Endothelial cell of umbilical vein (primary cell): ENCODE measurements around the gene SSH3. TPM values are rescaled to one million over a fixed set of nuclear protein-coding genes. Genes with fewer than 3 reads are reported as not detected.

Source experiments
- BruUV-seq: library from RNA; stranded (reverse); fragments of 400-500 nt; replicated peaks from 2 replicates; lab custom pipeline; 2021; lab: Mats Ljungman, UMichigan
- CTCF ChIA-PET: fragments of 300-600, 350-600 bp; sonication (Branson Sonifier 250); formaldehyde crosslinking; loops from one replicate; lab custom pipeline; 2021; ENCODE audit warnings: antibody characterized with exemption, inconsistent platforms; lab: Charles Lee
- POLR2A ChIA-PET: fragments of 300-600, 350-600 bp; sonication (Branson Sonifier 250); formaldehyde crosslinking; loops from one replicate; lab custom pipeline; 2021; ENCODE audit warnings: antibody characterized with exemption, inconsistent platforms; lab: Charles Lee
- DNase-seq: peaks from one replicate; pipeline ENCODE4 v3.0.0-alpha.2; 2011; ENCODE audit warnings: low read depth, low spot score
- FAIRE-seq: peaks from 2 replicates; lab custom pipeline; 2011; peaks lifted over from hg19 to GRCh38; lab: Jason Lieb, UNC
- H2AFZ ChIP-seq: 2 replicates; pipeline ENCODE4 v1.6.0; 2012; ENCODE audit warnings: low read depth, low read length, control low read depth, inconsistent platforms
- H3K27ac ChIP-seq: 2 replicates; pipeline ENCODE4 v1.5.1; 2011; ENCODE audit warnings: low read depth, mild to moderate bottlenecking, control low read depth, low read length, moderate library complexity; ENCODE audit not compliant: insufficient read depth
- H3K27me3 ChIP-seq, 2 experiments: 2 replicates each; pipeline versions ENCODE4 v1.6.0 to v1.6.1; 2011; ENCODE audit warnings: low read length in 2 of 2, mixed read lengths in 1 of 2; ENCODE audit not compliant: control insufficient read depth in 2 of 2, insufficient read depth in 2 of 2
- H3K36me3 ChIP-seq, 2 experiments: 2 replicates in 1 of 2; 3 replicates in 1 of 2; pipeline ENCODE4 v1.5.1; 2011; ENCODE audit warnings: low read length in 2 of 2, mild to moderate bottlenecking in 1 of 2, moderate library complexity in 1 of 2; ENCODE audit not compliant: control insufficient read depth in 2 of 2, insufficient read depth in 2 of 2; ENCODE audit errors: extremely low read depth in 1 of 2
- H3K4me1 ChIP-seq: 3 replicates; pipeline ENCODE4 v1.5.1; 2011; ENCODE audit warnings: mild to moderate bottlenecking, low read length; ENCODE audit not compliant: control insufficient read depth, insufficient read depth; ENCODE audit errors: extremely low read depth
- H3K4me2 ChIP-seq: 2 replicates; pipeline ENCODE4 v1.6.1; 2011; ENCODE audit warnings: low read length, control low read depth, mixed read lengths; ENCODE audit not compliant: insufficient read depth
- H3K4me3 ChIP-seq, 3 experiments: fragments of 200-600 bp in 1 of 3; sonication (generic), shearing (Covaris generic) in 1 of 3; replicated peaks in 1 of 3; 2 replicates each; pipeline ENCODE4 v1.5.1; 2011 to 2016; ENCODE audit warnings: control low read depth in 3 of 3, low read length in 3 of 3, mild to moderate bottlenecking in 2 of 3, inconsistent platforms in 1 of 3, low read depth in 1 of 3, moderate library complexity in 1 of 3; ENCODE audit not compliant: insufficient read depth in 1 of 3
- H3K79me2 ChIP-seq: 2 replicates; pipeline ENCODE4 v1.6.0; 2012; ENCODE audit warnings: low read length, inconsistent platforms; ENCODE audit not compliant: control insufficient read depth, insufficient read depth
- H3K9ac ChIP-seq: replicated peaks from 2 replicates; pipeline ENCODE3; 2011; ENCODE audit warnings: low read length, control low read depth; ENCODE audit not compliant: insufficient read depth; ENCODE audit errors: extremely low read depth
- H3K9me1 ChIP-seq: replicated peaks from 3 replicates; pipeline ENCODE4 v1.6.0; 2011; ENCODE audit warnings: mild to moderate bottlenecking, low read length; ENCODE audit not compliant: control insufficient read depth, insufficient read depth; ENCODE audit errors: extremely low read depth
- H3K9me3 ChIP-seq: replicated peaks from 2 replicates; pipeline ENCODE4 v1.5.1; 2012; ENCODE audit warnings: low read length, inconsistent platforms; ENCODE audit not compliant: control insufficient read depth, insufficient read depth
- H4K20me1 ChIP-seq: replicated peaks from 2 replicates; pipeline ENCODE3; 2011; ENCODE audit warnings: mild to moderate bottlenecking, low read length; ENCODE audit not compliant: control insufficient read depth, insufficient read depth; ENCODE audit errors: extremely low read depth
- EZH2 ChIP-seq: IDR thresholded peaks from 2 replicates; pipeline ENCODE4 v1.6.1; 2012; ENCODE audit warnings: borderline replicate concordance, low read depth, mild to moderate bottlenecking, moderate library complexity, low read length, inconsistent platforms; ENCODE audit not compliant: severe bottlenecking
- FOS ChIP-seq: IDR thresholded peaks from 2 replicates; pipeline ENCODE4 v1.6.1; 2011; ENCODE audit warnings: mild to moderate bottlenecking, low read length, moderate library complexity, borderline replicate concordance; ENCODE audit not compliant: insufficient read depth
- GATA2 ChIP-seq: IDR thresholded peaks from 2 replicates; pipeline ENCODE4 v1.7.0; 2011; ENCODE audit warnings: low read depth, mild to moderate bottlenecking, moderate library complexity, mixed read lengths, low read length; ENCODE audit not compliant: insufficient read length, insufficient read depth
- JUN ChIP-seq: IDR thresholded peaks from 2 replicates; pipeline ENCODE4 v1.6.1; 2011; ENCODE audit warnings: borderline replicate concordance, low read depth; ENCODE audit not compliant: insufficient read length, insufficient read depth
- MYC ChIP-seq: IDR thresholded peaks from one replicate; pipeline ENCODE4 v1.6.1; 2011; ENCODE audit warnings: mild to moderate bottlenecking, low read depth, low read length
- POLR2A ChIP-seq: IDR thresholded peaks from 2 replicates; pipeline ENCODE4 v1.6.1; 2012; ENCODE audit warnings: low read depth, mild to moderate bottlenecking, control low read depth, low read length
- POLR2AphosphoS5 ChIP-seq: IDR thresholded peaks from 2 replicates; pipeline ENCODE4 v1.6.1; 2012; ENCODE audit warnings: low read depth, mild to moderate bottlenecking, control low read depth, low read length, moderate library complexity; ENCODE audit not compliant: insufficient read depth
- dilution Hi-C: fragments of 300-500 bp; cut with MboI; formaldehyde crosslinking; loops from one replicate; pipeline ENCODE4 v1.15.0; 2019; ENCODE audit warnings: low sequenced_read_pairs; ENCODE audit not compliant: extremely low pct_ligation_motif_present
- intact Hi-C: fragments of 100-400 bp; cut with micrococcal nuclease; formaldehyde crosslinking; loops from one replicate; pipeline ENCODE4 v1.10.0; 2022
- polyA plus RNA-seq, 4 experiments: library from polyadenylated mRNA; depleted of rRNA in 3 of 4; stranded (reverse) in 3 of 4; unstranded in 1 of 4; fragments of >200 nt; gene quantifications; 2 replicates each; pipeline versions ENCODE4 v1.2.1 to v1.2.3, GENCODE V29; 2011 to 2012; ENCODE audit warnings: missing spikeins in 1 of 4
- total RNA-seq: library from RNA; stranded (reverse); gene quantifications from 2 replicates; pipeline ENCODE4 v1.2.3, GENCODE V29; 2021
- TF ChIP-seq, protein P1 (sequence below), 2 donors: IDR thresholded peaks; 1 replicate in 1 of 2; 2 replicates in 1 of 2; pipeline ENCODE4 v1.5.1; 2011; ENCODE audit warnings: low read length in 2 of 2, mild to moderate bottlenecking in 2 of 2, moderate library complexity in 2 of 2, control low read depth in 1 of 2, inconsistent platforms in 1 of 2, low read depth in 1 of 2; ENCODE audit not compliant: insufficient read depth in 1 of 2; ENCODE audit errors: extremely low read depth in 1 of 2
- TF ChIP-seq, protein P2 (sequence below): IDR thresholded peaks from 2 replicates; pipeline ENCODE4 v1.6.1; 2011; ENCODE audit not compliant: insufficient read depth, insufficient read length

Gene SSH3
- total and polyA plus RNA-seq, 2 donors (not counting 3 experiments of a cell fraction or from before 2014, with no cell fraction given), result 14.3 to 16.5 TPM

GRCh38 chr11:67312187-67313021, 9.1 kb downstream of the SSH3 start:
- no peak overlapping the region for H3K27ac ChIP-seq
- POLR2A ChIA-PET, result no interaction called here
- dilution Hi-C loops, result no loop called here
- TF ChIP-seq FOS (no peak), GATA2 (no peak), MYC (no peak), JUN (no peak), EZH2 (no peak), POLR2AphosphoS5 (no peak), POLR2A (no peak)
- TF ChIP-seq, protein P1, sequence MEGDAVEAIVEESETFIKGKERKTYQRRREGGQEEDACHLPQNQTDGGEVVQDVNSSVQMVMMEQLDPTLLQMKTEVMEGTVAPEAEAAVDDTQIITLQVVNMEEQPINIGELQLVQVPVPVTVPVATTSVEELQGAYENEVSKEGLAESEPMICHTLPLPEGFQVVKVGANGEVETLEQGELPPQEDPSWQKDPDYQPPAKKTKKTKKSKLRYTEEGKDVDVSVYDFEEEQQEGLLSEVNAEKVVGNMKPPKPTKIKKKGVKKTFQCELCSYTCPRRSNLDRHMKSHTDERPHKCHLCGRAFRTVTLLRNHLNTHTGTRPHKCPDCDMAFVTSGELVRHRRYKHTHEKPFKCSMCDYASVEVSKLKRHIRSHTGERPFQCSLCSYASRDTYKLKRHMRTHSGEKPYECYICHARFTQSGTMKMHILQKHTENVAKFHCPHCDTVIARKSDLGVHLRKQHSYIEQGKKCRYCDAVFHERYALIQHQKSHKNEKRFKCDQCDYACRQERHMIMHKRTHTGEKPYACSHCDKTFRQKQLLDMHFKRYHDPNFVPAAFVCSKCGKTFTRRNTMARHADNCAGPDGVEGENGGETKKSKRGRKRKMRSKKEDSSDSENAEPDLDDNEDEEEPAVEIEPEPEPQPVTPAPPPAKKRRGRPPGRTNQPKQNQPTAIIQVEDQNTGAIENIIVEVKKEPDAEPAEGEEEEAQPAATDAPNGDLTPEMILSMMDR (IDR thresholded peaks at IDR 0.05; ENCODE audit: extremely low read depth in 1 of 2, insufficient read depth in 1 of 2, low read depth in 1 of 2, low read length in 2 of 2), result no peak
- TF ChIP-seq, protein P2, sequence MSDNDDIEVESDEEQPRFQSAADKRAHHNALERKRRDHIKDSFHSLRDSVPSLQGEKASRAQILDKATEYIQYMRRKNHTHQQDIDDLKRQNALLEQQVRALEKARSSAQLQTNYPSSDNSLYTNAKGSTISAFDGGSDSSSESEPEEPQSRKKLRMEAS, result no peak
- H3K79me2 ChIP-seq, result no peaks in the 10 kb centered on the region
- no peaks in the 10 kb centered on the region for H4K20me1 ChIP-seq
- no peak overlapping the region for H2AFZ ChIP-seq
- H3K4me2 ChIP-seq, result no peak overlapping the region
- FAIRE-seq, result no peak
- H3K9ac ChIP-seq, result no peak overlapping the region
- no peak overlapping the region for H3K4me3 ChIP-seq
- no peaks in the 10 kb centered on the region for H3K9me1 ChIP-seq
- BruUV-seq, result no TSS peak
- no peak for DNase-seq
- H3K9me3 ChIP-seq, result no peaks in the 10 kb centered on the region
- peaks cover 0 to 2% of the 10 kb centered on the region in 2 experiments for H3K36me3 ChIP-seq
- H3K27me3 ChIP-seq, result no peaks in the 10 kb centered on the region
- intact Hi-C loops, result no loop called here
- no peaks in the 10 kb centered on the region for H3K4me1 ChIP-seq
- CTCF ChIA-PET, result interaction anchor here (1.4 kb wide), 1 partner anchor 50 kb away, joined by 5 read pairs; no protein-coding TSS in a partner anchor
